ENCODE measurements around the gene SAMD10.
A peak's percentile ranks its signal among the peaks of the same experiment; 100 is the strongest.

- peak in 2 of 6 experiments; percentile 12 to 26 for TF ChIP-seq CTCF (IDR thresholded peaks at IDR 0.05)
- peak; percentile 65 to 82 for TF ChIP-seq POLR2AphosphoS5 (IDR thresholded peaks at IDR 0.05)
- no peak for TF ChIP-seq EP300 (IDR thresholded peaks at IDR 0.05)
- TF ChIP-seq POLR2A (IDR thresholded peaks at IDR 0.05): peak in 3 of 4 donors; percentile 36 to 87 (median 43)
Measured at GRCh38 chr20:63955827-63956663, 23.4 kb downstream of the SAMD10 start, which contains the start of gene UCKL1.
